Measurements from ENCODE around the gene CRX.
A peak's percentile ranks its signal among the peaks of the same experiment; 100 is the strongest.
"Not testable (repeated sequence)": the region's sequence is repeated elsewhere in the genome, so short reads cannot be mapped to it uniquely, and the experiment has no call there.

The CRX gene

GRCh38 chr19:47861630-47862029 lies 39.9 kb downstream of the CRX start:
- DNase-seq, result no peak

GRCh38 chr19:47863514-47863936 lies 41.8 kb downstream of the CRX start:
- DNase-seq, result peak; percentile 72

- no peak for DNase-seq
These were observed 43.4 kb downstream of the CRX start for GRCh38 chr19:47865166-47865565.

- no peak for DNase-seq
These were observed 57.2 kb downstream of the CRX start for GRCh38 chr19:47878906-47879305.

- DNase-seq, result not testable (repeated sequence)
These were observed 57.6 kb downstream of the CRX start for GRCh38 chr19:47879385-47879784.

GRCh38 chr19:47881757-47882156 lies 60.0 kb downstream of the CRX start:
- no peak for DNase-seq

GRCh38 chr19:47882890-47883289 lies 61.2 kb downstream of the CRX start:
- DNase-seq, result no peak

GRCh38 chr19:47885067-47885463 lies 63.3 kb downstream of the CRX start:
- DNase-seq, result no peak

- DNase-seq, result no peak
These were observed 64.3 kb downstream of the CRX start, which contains the start of gene SULT2A1 for GRCh38 chr19:47886010-47886559. Gene SULT2A1, minus strand, starts transcription at chr19:47886315. Its CDS starts 58 bp downstream, at chr19:47886257.

- DNase-seq, result no peak
These were observed 69.3 kb downstream of the CRX start for GRCh38 chr19:47890865-47891621.

GRCh38 chr19:47891622-47891922 lies 69.8 kb downstream of the CRX start:
- DNase-seq, result no peak

GRCh38 chr19:47891923-47892666 lies 70.4 kb downstream of the CRX start:
- DNase-seq, result no peak

Measured in CD4-positive, alpha-beta T cell treated with Interleukin-21 for 1 hour (primary cell).